Measurements from ENCODE around the gene CTTNBP2. TPM values are rescaled to one million over a fixed set of nuclear protein-coding genes. Genes with fewer than 3 reads are reported as not detected.

The CTTNBP2 gene
- total RNA-seq, 1 experiment from 2014 or later = 17.6 TPM

DNA sequence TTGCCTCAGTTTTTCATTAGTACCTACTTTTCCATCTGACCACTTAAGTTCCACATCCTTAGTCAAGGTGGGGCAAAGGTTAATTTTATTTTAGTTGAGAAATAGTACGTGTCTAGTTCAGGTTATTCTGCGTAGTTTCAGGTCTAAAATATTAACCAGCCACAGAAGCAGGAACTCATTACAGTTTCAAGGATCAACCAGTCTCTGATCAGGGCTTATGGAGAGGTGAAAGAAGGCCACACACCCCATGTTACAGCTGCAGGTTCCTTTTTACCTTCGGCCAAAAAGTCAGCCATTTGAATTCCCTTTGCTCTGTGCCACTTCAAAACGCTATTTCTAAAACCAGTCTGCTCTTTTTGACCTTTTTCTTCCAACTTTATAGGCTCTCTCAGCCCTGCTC is 134.2 kb downstream of the CTTNBP2 start:
- H2BK15ac ChIP-seq (ENCODE audit: low read depth, low read length) = no peak overlapping the region
- H3T11ph ChIP-seq (ENCODE audit: low read length) = no peak overlapping the region
- no peaks in the 10 kb centered on the region for H3K23me2 ChIP-seq (ENCODE audit: insufficient read length, low read depth, low read length, poor library complexity, severe bottlenecking)
- H3K4me1 ChIP-seq (ENCODE audit: insufficient read depth, low read length) = no peaks in the 10 kb centered on the region; the same call in 1 of the 2 replicates
- no peak overlapping the region for H2BK12ac ChIP-seq (ENCODE audit: insufficient read length, low read depth, low read length)
- H3K4me2 ChIP-seq (ENCODE audit: insufficient read depth, insufficient read length, low read length) = no peak overlapping the region
- no peak overlapping the region for H4K8ac ChIP-seq (replicated peaks; ENCODE audit: insufficient read length, low read depth, low read length)
- no peak overlapping the region for H3K9ac ChIP-seq (ENCODE audit: extremely low read depth, insufficient read length, low read length)
- TF ChIP-seq, protein P1, sequence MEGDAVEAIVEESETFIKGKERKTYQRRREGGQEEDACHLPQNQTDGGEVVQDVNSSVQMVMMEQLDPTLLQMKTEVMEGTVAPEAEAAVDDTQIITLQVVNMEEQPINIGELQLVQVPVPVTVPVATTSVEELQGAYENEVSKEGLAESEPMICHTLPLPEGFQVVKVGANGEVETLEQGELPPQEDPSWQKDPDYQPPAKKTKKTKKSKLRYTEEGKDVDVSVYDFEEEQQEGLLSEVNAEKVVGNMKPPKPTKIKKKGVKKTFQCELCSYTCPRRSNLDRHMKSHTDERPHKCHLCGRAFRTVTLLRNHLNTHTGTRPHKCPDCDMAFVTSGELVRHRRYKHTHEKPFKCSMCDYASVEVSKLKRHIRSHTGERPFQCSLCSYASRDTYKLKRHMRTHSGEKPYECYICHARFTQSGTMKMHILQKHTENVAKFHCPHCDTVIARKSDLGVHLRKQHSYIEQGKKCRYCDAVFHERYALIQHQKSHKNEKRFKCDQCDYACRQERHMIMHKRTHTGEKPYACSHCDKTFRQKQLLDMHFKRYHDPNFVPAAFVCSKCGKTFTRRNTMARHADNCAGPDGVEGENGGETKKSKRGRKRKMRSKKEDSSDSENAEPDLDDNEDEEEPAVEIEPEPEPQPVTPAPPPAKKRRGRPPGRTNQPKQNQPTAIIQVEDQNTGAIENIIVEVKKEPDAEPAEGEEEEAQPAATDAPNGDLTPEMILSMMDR (conservative IDR thresholded peaks at IDR 0.05) = no peak
- no peak overlapping the region for H3K4me3 Mint-ChIP-seq
- no peaks in the 10 kb centered on the region for H3K9me3 Mint-ChIP-seq
- H3K27me3 Mint-ChIP-seq (ENCODE audit: low read depth) = no peaks in the 10 kb centered on the region
- H2BK20ac ChIP-seq (ENCODE audit: low read depth, low read length, poor library complexity, severe bottlenecking) = no peak overlapping the region
- H3K4ac ChIP-seq (ENCODE audit: low read depth, low read length) = no peak overlapping the region
- H3K27ac Mint-ChIP-seq = no peak overlapping the region; a peak in 2 of 7 replicates
- WGBS (ENCODE audit: extremely low coverage, insufficient read length, low lambda C conversion rate) = no CpG with 5 or more reads among the region's 4 CpGs
- no peak overlapping the region for H3K18ac ChIP-seq (ENCODE audit: insufficient read length, low read depth, low read length)
- no peaks in the 10 kb centered on the region for H3K79me1 ChIP-seq (ENCODE audit: insufficient read depth, low read depth, low read length, poor library complexity, severe bottlenecking)
- no peak overlapping the region for H4K5ac ChIP-seq (ENCODE audit: insufficient read length, low read depth, low read length)
- no peaks in the 10 kb centered on the region for H4K20me1 ChIP-seq (ENCODE audit: control insufficient read depth, insufficient read depth, insufficient read length)
- H2AFZ ChIP-seq (ENCODE audit: low read length) = no peak overlapping the region
- H3K9me3 ChIP-seq (ENCODE audit: control insufficient read depth, low read depth, low read length) = no peaks in the 10 kb centered on the region
- no peak overlapping the region for H3K14ac ChIP-seq (ENCODE audit: insufficient read depth, low read length)
- H3K4me1 Mint-ChIP-seq = no peaks in the 10 kb centered on the region
- H3K56ac ChIP-seq (ENCODE audit: insufficient read length, low read depth, low read length) = no peak overlapping the region
- H3K23ac ChIP-seq (ENCODE audit: insufficient read length, low read depth, low read length) = no peak overlapping the region
- DNase-seq = no peak
- H2AK5ac ChIP-seq (ENCODE audit: insufficient read length, low read length) = no peak overlapping the region
- H2BK5ac ChIP-seq (ENCODE audit: insufficient read length, low read length) = no peak overlapping the region
- H4K91ac ChIP-seq (ENCODE audit: insufficient read length, low read depth, low read length) = no peak overlapping the region
- H2BK120ac ChIP-seq (ENCODE audit: low read depth, low read length, poor library complexity, severe bottlenecking) = no peak overlapping the region
- H3K27ac ChIP-seq (ENCODE audit: insufficient read length, low read depth, low read length) = no peak overlapping the region
- no peaks in the 10 kb centered on the region for H3K79me2 ChIP-seq (ENCODE audit: insufficient read depth, low read length)
- H3K27me3 ChIP-seq (ENCODE audit: insufficient read depth, low read length) = no peaks in the 10 kb centered on the region
- H3K36me3 Mint-ChIP-seq (ENCODE audit: insufficient read depth in 1 of 3, low read depth in 3 of 3) = peaks cover 16 to 65% (median 21%) of the 10 kb centered on the region in 3 experiments
